IMR-90 (cell line): Measurements from ENCODE around the gene PRTG. TPM values are rescaled to one million over a fixed set of nuclear protein-coding genes. Genes with fewer than 3 reads are reported as not detected.

Source experiments
- ATAC-seq: fragments of 200-7000 bp; cut with Tn5 transposase; 2 replicates; pipeline ENCODE4 v1.9.1; 2020; ENCODE audit warnings: low read depth, mild to moderate bottlenecking, moderate library complexity
- BruUV-seq: library from RNA; stranded (reverse); fragments of 400-500 nt; replicated peaks from 2 replicates; lab custom pipeline; 2021; lab: Mats Ljungman, UMichigan
- CTCF ChIA-PET: fragments of 300-600 bp; formaldehyde crosslinking; extraction: SDS; loops from one replicate; lab custom pipeline; 2021; ENCODE audit warnings: antibody characterized with exemption; lab: Yijun Ruan, JAX
- POLR2A ChIA-PET: fragments of 300-600 bp; sonication (Branson Sonifier 250); formaldehyde crosslinking; loops from one replicate; lab custom pipeline; 2022; ENCODE audit warnings: antibody characterized with exemption; ENCODE audit not compliant: unreplicated experiment; lab: Charles Lee
- DNase-seq: peaks from one replicate; pipeline ENCODE4 v3.0.0; 2013
- H2AFZ ChIP-seq: replicated peaks from 2 replicates; pipeline ENCODE3; 2013; ENCODE audit warnings: low read length, mild to moderate bottlenecking; ENCODE audit not compliant: poor library complexity
- H2AK5ac ChIP-seq: 2 replicates; pipeline ENCODE4 v1.6.1; 2013; ENCODE audit warnings: low read depth, low read length, inconsistent platforms
- H2AK9ac ChIP-seq: replicated peaks from 2 replicates; pipeline ENCODE3; 2013; ENCODE audit warnings: mild to moderate bottlenecking, low read depth, low read length, moderate library complexity; ENCODE audit not compliant: poor library complexity
- H2BK120ac ChIP-seq: 2 replicates; pipeline ENCODE4 v1.6.1; 2013; ENCODE audit warnings: low read depth, low read length, inconsistent platforms
- H2BK15ac ChIP-seq: 3 replicates; pipeline ENCODE4 v1.6.1; 2013; ENCODE audit warnings: low read depth, low read length, inconsistent platforms
- H2BK20ac ChIP-seq: 2 replicates; pipeline ENCODE4 v1.6.1; 2013; ENCODE audit warnings: low read depth, mild to moderate bottlenecking, inconsistent platforms, low read length, moderate library complexity
- H2BK5ac ChIP-seq: 2 replicates; pipeline ENCODE4 v1.6.1; 2013; ENCODE audit warnings: mild to moderate bottlenecking, low read depth, low read length, inconsistent platforms; ENCODE audit not compliant: poor library complexity, severe bottlenecking
- H3K14ac ChIP-seq: replicated peaks from 2 replicates; pipeline ENCODE4 v1.6.1; 2013; ENCODE audit warnings: low read depth, low read length, inconsistent platforms
- H3K18ac ChIP-seq: 2 replicates; pipeline ENCODE4 v1.6.1; 2013; ENCODE audit warnings: low read depth, low read length, control low read depth
- H3K23ac ChIP-seq: 2 replicates; pipeline ENCODE4 v1.6.1; 2013; ENCODE audit warnings: low read depth, low read length, inconsistent platforms
- H3K27ac ChIP-seq: 2 replicates; pipeline ENCODE4 v1.5.1; 2013; ENCODE audit warnings: mild to moderate bottlenecking, control low read depth, low read length; ENCODE audit not compliant: insufficient read depth
- H3K27me3 ChIP-seq: 2 replicates; pipeline ENCODE4 v1.6.1; 2013; ENCODE audit warnings: low read length; ENCODE audit not compliant: control insufficient read depth, insufficient read depth
- H3K36me3 ChIP-seq: 2 replicates; pipeline ENCODE4 v1.6.1; 2013; ENCODE audit warnings: low read length, mixed read lengths; ENCODE audit not compliant: control insufficient read depth, insufficient read depth
- H3K4ac ChIP-seq: 2 replicates; pipeline ENCODE4 v1.6.1; 2013; ENCODE audit warnings: low read depth, low read length, inconsistent platforms
- H3K4me1 ChIP-seq: 2 replicates; pipeline ENCODE4 v1.6.1; 2013; ENCODE audit warnings: low read length, mixed read lengths; ENCODE audit not compliant: control insufficient read depth, insufficient read depth
- H3K4me2 ChIP-seq: 2 replicates; pipeline ENCODE4 v1.6.1; 2013; ENCODE audit warnings: low read depth, mild to moderate bottlenecking, control low read depth, low read length, moderate library complexity
- H3K4me3 ChIP-seq: 2 replicates; pipeline ENCODE4 v1.5.1; 2013; ENCODE audit warnings: low read depth, mild to moderate bottlenecking, control low read depth, low read length, moderate library complexity; ENCODE audit not compliant: insufficient read depth
- H3K56ac ChIP-seq: 2 replicates; pipeline ENCODE4 v1.6.1; 2013; ENCODE audit warnings: low read length, inconsistent platforms; ENCODE audit not compliant: insufficient read depth; ENCODE audit errors: extremely low read depth
- H3K79me1 ChIP-seq, 2 experiments: 2 replicates each; pipeline ENCODE4 v1.6.1; 2013; ENCODE audit warnings: low read length in 2 of 2, inconsistent platforms in 1 of 2, low read depth in 1 of 2
- H3K9ac ChIP-seq: 2 replicates; pipeline ENCODE4 v1.6.1; 2013; ENCODE audit warnings: low read depth, low read length, control low read depth
- H3K9me1 ChIP-seq: 2 replicates; pipeline ENCODE4 v1.6.1; 2013; ENCODE audit warnings: low read length, inconsistent platforms; ENCODE audit not compliant: insufficient read depth
- H3K9me3 ChIP-seq: 2 replicates; pipeline ENCODE4 v1.6.1; 2013; ENCODE audit warnings: low read length; ENCODE audit not compliant: control insufficient read depth, insufficient read depth
- H4K20me1 ChIP-seq: 2 replicates; pipeline ENCODE4 v1.6.1; 2013; ENCODE audit warnings: low read length, inconsistent platforms; ENCODE audit not compliant: insufficient read depth
- H4K5ac ChIP-seq: 2 replicates; pipeline ENCODE4 v1.6.1; 2013; ENCODE audit warnings: mild to moderate bottlenecking, low read depth, low read length, control low read depth
- H4K8ac ChIP-seq, 2 experiments: 2 replicates each; pipeline ENCODE4 v1.6.1; 2013; ENCODE audit warnings: low read depth in 2 of 2, low read length in 2 of 2, control low read depth in 1 of 2, inconsistent platforms in 1 of 2
- H4K91ac ChIP-seq: 2 replicates; pipeline ENCODE4 v1.6.1; 2013; ENCODE audit warnings: low read depth, low read length, inconsistent platforms; ENCODE audit not compliant: insufficient read depth
- BHLHE40 ChIP-seq: fragments of 150-350 bp; IDR thresholded peaks from 2 replicates; pipeline ENCODE4 v1.6.1; 2016; ENCODE audit warnings: mild to moderate bottlenecking, low read depth, low read length
- CEBPB ChIP-seq: IDR thresholded peaks from 2 replicates; pipeline ENCODE4 v1.6.1; 2012; ENCODE audit warnings: low read depth, low read length, improper control_type of control experiment
- CHD1 ChIP-seq: IDR thresholded peaks from 2 replicates; pipeline ENCODE4 v1.6.1; 2012; ENCODE audit warnings: low read depth, low read length, improper control_type of control experiment
- CTCF ChIP-seq: conservative IDR thresholded peaks from 2 replicates; pipeline ENCODE4 v1.5.1; 2012; ENCODE audit warnings: mild to moderate bottlenecking, low read depth, low read length, improper control_type of control experiment
- ELK1 ChIP-seq: fragments of 150-350 bp; IDR thresholded peaks from 2 replicates; pipeline ENCODE4 v1.6.1; 2016; ENCODE audit warnings: low read depth, mild to moderate bottlenecking, low read length, moderate library complexity, borderline replicate concordance
- FOS ChIP-seq: fragments of 150-350 bp; IDR thresholded peaks from 2 replicates; pipeline ENCODE4 v1.6.1; 2016; ENCODE audit warnings: low read depth, low read length
- MAFK ChIP-seq: IDR thresholded peaks from 2 replicates; pipeline ENCODE4 v1.6.1; 2012; ENCODE audit warnings: low read depth, low read length, improper control_type of control experiment
- MAZ ChIP-seq: IDR thresholded peaks from 2 replicates; pipeline ENCODE4 v1.6.1; 2012; ENCODE audit warnings: low read depth, mild to moderate bottlenecking, low read length, improper control_type of control experiment, moderate library complexity, borderline replicate concordance
- MXI1 ChIP-seq: IDR thresholded peaks from 2 replicates; pipeline ENCODE4 v1.6.1; 2012; ENCODE audit warnings: low read depth, mild to moderate bottlenecking, low read length, moderate library complexity, borderline replicate concordance
- NFE2L2 ChIP-seq: fragments of 150-350 bp; IDR thresholded peaks from 2 replicates; pipeline ENCODE4 v1.6.1; 2016; ENCODE audit warnings: low read depth, mild to moderate bottlenecking, low read length
- POLR2A ChIP-seq: IDR thresholded peaks from 2 replicates; pipeline ENCODE4 v1.6.1; 2012; ENCODE audit warnings: mild to moderate bottlenecking, low read depth, low read length
- RCOR1 ChIP-seq: IDR thresholded peaks from 2 replicates; pipeline ENCODE4 v1.6.1; 2012; ENCODE audit warnings: mild to moderate bottlenecking, low read length, improper control_type of control experiment; ENCODE audit not compliant: insufficient replicate concordance
- RFX5 ChIP-seq: IDR thresholded peaks from 2 replicates; pipeline ENCODE4 v1.8.0; 2012; ENCODE audit warnings: low read depth, mild to moderate bottlenecking, low read length, moderate library complexity
- SMC3 ChIP-seq: fragments of 150-350 bp; IDR thresholded peaks from 2 replicates; pipeline ENCODE4 v1.6.1; 2016; ENCODE audit warnings: low read depth, mild to moderate bottlenecking, antibody characterized with exemption, low read length, moderate library complexity
- USF2 ChIP-seq: fragments of 150-350 bp; IDR thresholded peaks from 2 replicates; pipeline ENCODE4 v1.6.1; 2017; ENCODE audit warnings: mild to moderate bottlenecking, antibody characterized with exemption, low read length, low read depth
- WGBS, 2 experiments: methylation state at CpG; one replicate each; pipeline versions ENCODE4 v1.1.5 to v1.1.7; 2013; ENCODE audit warnings: missing lambda C conversion rate in 2 of 2; ENCODE audit not compliant: insufficient read length in 1 of 2; ENCODE audit errors: extremely low coverage in 2 of 2; 5-methylcytosine and 5-hydroxymethylcytosine counted together
- dilution Hi-C: fragments of 300-500 bp; cut with HindIII; formaldehyde crosslinking; loops from one replicate; pipeline ENCODE4 v1.14.3; 2018; ENCODE audit warnings: low sequenced_read_pairs; ENCODE audit not compliant: unreplicated experiment
- in situ Hi-C: fragments of 300-500 bp; cut with MboI; formaldehyde crosslinking; loops from 3 replicates; pipeline ENCODE4 v1.14.3; 2019; ENCODE audit warnings: low sequenced_read_pairs, inconsistent platforms, mixed read lengths
- intact Hi-C: fragments of 100-400 bp; cut with micrococcal nuclease; formaldehyde crosslinking; loops from 2 replicates; pipeline ENCODE4 v1.10.0; 2022
- polyA plus RNA-seq, 3 experiments: library from polyadenylated mRNA; depleted of rRNA; stranded (reverse); fragments of >200 nt; gene quantifications; 2 replicates each; pipeline ENCODE4 v1.2.3, GENCODE V29; 2012; ENCODE audit warnings: low replicate concordance in 1 of 3
- total RNA-seq: library from RNA; depleted of rRNA; stranded (reverse); fragments of >200 nt; gene quantifications from 2 replicates; pipeline ENCODE4 v1.2.3, GENCODE V29; 2012

The PRTG gene
- total and polyA plus RNA-seq, 2 of the 4 experiments (the other 2 are of a cell fraction) = 0.99 to 1.4 TPM

DNA sequence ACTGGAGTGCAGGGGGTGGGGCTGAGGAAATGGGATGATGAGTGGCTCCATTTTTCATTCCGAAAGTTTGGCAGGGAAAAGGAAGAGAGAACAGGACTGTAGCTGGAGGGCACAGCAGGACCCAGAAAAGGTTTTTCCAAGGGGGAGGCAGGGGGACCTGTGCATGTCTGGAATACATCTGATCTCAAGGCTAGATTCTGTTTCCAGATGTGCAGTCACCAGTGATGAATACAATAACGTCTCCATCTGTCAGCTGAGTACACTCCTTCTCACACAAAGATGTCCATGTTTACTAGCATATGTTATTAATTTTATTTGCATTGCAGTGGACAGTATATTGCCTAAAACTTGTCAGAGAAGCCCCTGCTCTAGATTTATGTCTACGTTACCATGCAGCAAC lies 39.9 kb upstream of the PRTG start:
- no TSS peak for BruUV-seq
- Histone ChIP-seq H3K9ac (no peak overlapping the region), H2BK5ac (no peak overlapping the region), H2AK5ac (no peak overlapping the region), H3K4me2 (no peak overlapping the region), H3K27me3 (peaks cover 11% of the 10 kb centered on the region), H3K4me3 (no peak overlapping the region), H3K9me3 (peaks cover 4% of the 10 kb centered on the region; the same call in 1 of the 2 replicates), H2AFZ (no peak overlapping the region), H2BK120ac (no peak overlapping the region), H2AK9ac (no peak overlapping the region), H3K23ac (no peak overlapping the region), H3K27ac (no peak overlapping the region), H3K4ac (no peak overlapping the region), H3K14ac (no peak overlapping the region), H2BK20ac (no peak overlapping the region), H3K18ac (no peak overlapping the region), H3K4me1 (no peaks in the 10 kb centered on the region; the same call in 1 of the 2 replicates), H4K20me1 (no peaks in the 10 kb centered on the region), H3K36me3 (no peaks in the 10 kb centered on the region), H3K79me1 (no peaks in the 10 kb centered on the region), H2BK15ac (no peak overlapping the region), H4K91ac (no peak overlapping the region), H3K56ac (no peak overlapping the region), H4K5ac (no peak overlapping the region), H4K8ac (no peak overlapping the region), H3K9me1 (no peaks in the 10 kb centered on the region)
- CTCF ChIA-PET = interaction anchor here (1.7 kb wide), 1 partner anchor 8 kb away, joined by 5 read pairs; no protein-coding TSS in a partner anchor
- dilution Hi-C loops (no loop called here), intact Hi-C loops (no loop called here), in situ Hi-C loops (loop anchor here (25.0 kb wide), 1 partner anchor 121 kb away; no protein-coding TSS in a partner anchor)
- no peak for DNase-seq
- ATAC-seq = no peak
- POLR2A ChIA-PET = no interaction called here
- no peak for TF ChIP-seq USF2
- TF ChIP-seq CEBPB = no peak
- TF ChIP-seq MAFK = no peak
- no peak for TF ChIP-seq CTCF
- TF ChIP-seq ELK1 = no peak
- TF ChIP-seq MXI1 = no peak
- no peak for TF ChIP-seq MAZ
- no peak for TF ChIP-seq SMC3
- no peak for TF ChIP-seq RCOR1
- no peak for TF ChIP-seq CHD1
- no peak for TF ChIP-seq FOS
- no peak for TF ChIP-seq POLR2A
- TF ChIP-seq BHLHE40 = no peak
- TF ChIP-seq RFX5 = no peak
- no peak for TF ChIP-seq NFE2L2
- no CpG with 5 or more reads among the region's 3 CpGs for WGBS, 2 experiments
